Measurements from ENCODE around the gene SLC25A13.

SLC25A13 gene

DNA sequence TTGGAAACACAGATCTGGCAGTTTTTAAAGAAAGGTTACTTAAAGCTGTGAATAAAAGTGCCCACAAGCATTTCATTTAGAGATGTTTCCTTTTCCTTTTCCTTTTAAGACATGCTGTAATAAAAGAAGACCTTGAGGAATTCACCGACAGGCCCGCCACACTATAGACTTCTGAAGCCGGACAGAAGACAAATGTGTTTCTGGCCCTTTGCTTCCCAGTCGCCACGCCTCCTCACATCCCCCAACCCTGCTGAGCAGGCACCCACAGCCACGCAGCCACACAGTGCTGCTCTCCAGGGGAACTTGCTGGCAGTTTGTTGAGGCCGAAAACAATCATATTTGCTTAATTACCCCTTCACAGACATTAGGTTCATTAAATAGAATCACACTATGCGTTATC is 83.4 kb downstream of the SLC25A13 start:
- DNase-seq, result no peak

DNA sequence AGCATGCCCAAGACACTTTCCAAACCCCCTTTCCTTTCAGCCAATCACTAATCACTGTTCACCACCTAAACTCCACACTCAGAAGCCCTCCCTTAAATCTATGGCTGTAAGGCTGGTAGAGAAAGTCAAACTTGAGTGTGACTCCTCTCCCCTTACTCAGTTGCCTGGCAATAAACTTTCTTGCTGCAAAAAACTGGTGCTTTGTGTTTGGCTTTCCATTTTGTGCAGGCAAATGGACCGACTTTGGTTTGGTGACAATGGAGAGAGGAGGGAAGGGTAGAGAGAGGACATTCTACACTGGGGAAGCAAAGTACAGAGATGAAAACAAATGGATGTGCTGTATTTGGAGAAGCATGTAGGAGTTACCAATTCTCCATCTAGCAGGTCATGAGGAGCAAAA is 84.9 kb downstream of the SLC25A13 start:
- DNase-seq, result no peak

DNA sequence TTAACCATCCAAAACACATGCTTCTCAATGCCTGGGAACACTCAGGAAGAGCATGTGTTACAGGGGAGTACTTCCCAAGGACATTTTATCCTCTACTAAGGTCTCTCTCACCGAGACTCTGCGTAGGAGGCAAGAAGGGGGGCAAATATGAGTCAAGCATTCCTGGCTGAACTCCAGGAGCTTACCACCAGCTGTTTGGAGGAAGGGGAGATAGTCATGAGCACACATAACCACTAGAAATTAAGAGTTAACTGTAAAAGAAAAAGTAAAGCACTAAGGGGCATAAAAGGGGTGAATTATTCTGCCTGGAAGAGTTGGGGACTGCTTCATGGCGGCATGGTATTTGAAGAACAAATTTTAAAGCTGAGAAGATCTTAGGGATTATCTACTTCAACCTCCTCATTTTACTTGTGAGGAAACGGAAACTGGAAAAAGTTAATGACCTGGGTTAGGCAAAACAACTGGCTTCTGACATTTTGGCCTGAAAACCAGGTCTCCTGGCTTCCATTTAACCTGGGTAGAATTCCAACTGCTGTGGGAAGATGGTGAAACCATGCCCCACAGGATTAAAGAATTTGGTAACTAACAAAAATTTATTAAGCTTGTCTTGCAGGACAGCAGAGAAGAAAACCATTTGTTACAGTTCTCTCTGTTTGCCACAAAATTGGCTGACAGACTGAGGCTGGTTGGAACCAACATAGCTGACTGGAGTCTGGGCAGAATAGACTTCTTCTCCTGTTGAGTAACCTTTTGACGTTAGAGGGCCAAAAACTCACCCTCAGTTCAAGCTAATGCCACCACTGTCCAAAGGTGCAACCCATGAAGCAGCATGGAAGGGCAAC is 85.5 kb downstream of the SLC25A13 start:
- DNase-seq, result no peak

DNA sequence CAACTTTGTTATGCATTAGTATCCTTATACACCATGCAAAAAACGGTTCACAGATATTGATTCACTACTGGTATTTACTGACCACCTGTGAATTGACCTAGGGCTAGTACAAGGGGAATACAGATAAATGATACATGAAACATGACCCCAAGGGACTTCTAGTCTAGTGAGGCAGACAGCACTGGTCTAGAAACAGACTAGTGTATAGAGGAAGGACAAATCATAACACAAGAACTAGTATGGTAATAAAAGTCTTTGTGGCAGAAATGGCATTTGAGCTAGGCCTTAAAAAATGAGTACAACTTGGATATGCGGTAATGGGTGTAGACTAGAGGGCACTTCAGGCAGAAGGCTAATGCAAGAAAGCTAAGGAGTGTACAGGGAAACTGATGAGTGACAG is 86.6 kb downstream of the SLC25A13 start:
- DNase-seq, result no peak

DNA sequence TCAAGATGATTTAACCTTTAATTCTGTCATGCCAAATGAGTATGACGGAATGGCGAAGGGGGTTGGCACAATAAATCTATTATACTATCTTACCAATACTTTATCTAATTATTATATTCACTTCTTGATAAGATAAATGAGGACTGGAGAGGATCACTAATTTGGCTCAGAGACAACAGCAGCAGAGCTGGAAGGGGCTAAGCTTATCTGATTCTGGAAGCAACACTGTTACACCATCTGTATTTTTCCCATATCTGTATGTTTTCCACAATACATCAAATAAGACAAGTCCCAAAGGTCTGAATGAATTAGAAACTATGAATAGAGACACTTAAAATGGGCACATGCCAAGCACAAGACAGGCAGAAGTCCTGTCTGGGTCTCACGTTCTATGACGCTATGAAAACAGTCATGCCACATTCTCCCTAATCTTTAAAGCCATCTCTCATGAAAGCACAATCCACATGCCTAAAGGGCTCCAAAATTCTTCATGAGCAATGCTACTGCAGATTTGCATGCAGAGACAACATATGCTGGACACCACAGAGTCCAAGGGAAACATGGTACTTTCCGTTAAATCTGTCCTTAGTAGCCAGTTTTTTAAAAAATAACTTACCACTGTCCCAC is 88.3 kb downstream of the SLC25A13 start:
- no peak for DNase-seq

DNA sequence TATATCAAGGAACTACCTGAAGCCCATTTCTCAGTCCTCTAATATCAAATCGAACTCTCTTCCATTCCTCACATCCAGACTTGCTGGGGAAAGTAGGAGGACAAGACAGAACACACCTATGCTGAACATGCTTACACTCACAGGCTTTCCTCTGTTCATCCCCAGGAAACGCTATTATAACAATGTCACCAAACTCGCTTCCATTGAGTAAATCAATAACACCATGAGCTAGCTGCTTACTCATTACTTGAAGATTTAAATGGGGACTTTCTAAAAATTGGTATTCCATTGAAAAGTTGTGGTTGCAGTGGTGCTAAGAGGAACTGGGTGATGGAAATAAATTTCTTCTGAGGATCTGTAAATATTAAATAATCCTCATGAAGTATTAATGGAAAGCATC is 88.8 kb downstream of the SLC25A13 start:
- DNase-seq, result no peak

DNA sequence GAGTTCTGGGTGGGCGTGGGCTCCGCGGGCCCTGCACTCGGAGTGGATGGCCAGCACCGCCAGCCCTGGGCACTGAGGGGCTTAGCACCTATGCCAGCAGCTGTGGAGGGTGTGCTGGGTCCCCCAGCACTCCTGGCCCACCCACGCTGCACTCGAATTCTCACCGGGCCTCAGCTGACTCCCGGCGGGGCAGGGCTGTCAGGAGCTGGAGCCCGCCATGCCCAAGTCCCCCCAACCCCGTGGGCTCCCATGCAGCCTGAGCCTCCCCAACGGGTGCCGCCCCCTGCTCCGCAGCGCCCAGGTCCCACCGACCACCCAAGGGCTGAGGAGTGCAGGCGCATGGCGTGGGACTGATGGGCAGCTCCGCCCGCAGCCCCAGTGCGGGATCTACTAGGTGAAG is 93.1 kb downstream of the SLC25A13 start:
- no peak for DNase-seq

DNA sequence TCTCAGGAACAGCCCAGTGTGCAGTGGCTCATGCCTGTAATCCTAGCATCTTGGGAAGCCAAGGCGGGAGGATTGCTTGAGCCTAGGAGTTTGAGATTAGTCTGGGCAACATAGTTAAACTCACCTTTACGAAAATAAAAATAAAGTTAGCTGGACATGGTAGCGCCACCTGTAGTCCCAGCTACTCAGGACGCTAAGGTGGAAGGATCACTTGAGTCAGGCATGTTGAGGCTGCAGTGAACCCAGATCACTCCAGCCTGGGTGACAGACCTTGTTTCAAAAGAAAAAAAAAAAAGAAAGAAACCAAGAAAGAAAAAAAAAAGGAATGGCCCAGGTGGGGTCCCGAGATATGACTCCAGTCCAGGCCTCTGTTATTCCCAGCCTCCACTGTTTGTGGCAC is 96.6 kb downstream of the SLC25A13 start:
- DNase-seq, result no peak

DNA sequence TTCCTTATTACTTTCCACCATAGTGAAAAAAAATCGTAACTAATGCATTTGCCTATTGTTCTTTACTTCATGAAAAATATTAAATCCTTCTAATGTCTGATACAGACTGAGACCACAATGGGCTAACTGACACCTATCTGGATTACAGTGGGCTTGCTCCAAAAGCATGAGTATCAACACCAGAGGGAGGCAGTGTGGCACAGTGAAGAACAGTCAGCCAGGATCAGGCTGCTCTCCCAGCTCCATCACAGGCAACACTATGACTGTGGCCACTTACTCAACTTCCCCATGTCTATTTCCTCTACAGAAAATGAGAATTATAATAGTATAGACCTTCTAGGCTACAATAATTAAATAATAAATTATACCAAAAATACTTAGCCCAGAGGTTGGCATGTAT is 97.2 kb downstream of the SLC25A13 start:
- DNase-seq, result no peak

DNA sequence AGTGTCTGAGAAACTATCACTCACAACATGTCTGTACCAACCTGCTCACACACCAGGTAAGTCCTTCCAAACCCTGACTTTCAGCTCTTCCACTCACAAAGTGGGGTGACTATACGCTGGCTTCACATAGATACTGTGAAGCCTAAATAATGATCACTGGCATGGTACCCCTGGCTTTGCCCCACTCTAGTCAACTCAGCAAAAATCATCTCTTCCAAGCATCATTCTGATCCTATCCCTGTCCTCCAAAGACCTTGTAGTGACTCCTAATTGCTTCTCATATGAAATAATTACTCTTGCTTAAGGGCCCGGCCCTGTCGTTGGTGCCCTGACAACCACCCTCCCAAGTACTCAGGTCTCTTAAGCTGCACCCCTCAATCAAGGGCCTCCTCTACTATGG is 97.8 kb downstream of the SLC25A13 start:
- DNase-seq, result no peak

DNA sequence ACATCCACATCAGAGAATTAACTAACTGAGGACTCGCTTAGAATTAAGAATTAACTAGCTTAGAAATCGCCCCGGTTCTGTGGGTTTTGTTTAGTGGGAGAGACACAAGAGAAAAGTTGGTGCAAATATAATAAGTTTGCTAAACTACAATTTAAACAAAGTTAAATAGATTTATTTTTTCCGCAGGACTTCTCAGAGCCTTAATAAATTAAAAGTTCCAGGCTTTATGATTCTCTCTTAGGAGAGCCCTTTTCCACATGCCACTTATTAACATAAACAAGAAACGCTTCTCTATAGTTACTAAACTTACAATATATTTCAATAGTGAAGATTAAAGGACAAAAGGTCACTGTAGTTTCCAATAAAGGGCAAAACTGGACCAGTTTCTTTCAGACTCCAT is 100.0 kb downstream of the SLC25A13 start:
- no peak for DNase-seq

DNA sequence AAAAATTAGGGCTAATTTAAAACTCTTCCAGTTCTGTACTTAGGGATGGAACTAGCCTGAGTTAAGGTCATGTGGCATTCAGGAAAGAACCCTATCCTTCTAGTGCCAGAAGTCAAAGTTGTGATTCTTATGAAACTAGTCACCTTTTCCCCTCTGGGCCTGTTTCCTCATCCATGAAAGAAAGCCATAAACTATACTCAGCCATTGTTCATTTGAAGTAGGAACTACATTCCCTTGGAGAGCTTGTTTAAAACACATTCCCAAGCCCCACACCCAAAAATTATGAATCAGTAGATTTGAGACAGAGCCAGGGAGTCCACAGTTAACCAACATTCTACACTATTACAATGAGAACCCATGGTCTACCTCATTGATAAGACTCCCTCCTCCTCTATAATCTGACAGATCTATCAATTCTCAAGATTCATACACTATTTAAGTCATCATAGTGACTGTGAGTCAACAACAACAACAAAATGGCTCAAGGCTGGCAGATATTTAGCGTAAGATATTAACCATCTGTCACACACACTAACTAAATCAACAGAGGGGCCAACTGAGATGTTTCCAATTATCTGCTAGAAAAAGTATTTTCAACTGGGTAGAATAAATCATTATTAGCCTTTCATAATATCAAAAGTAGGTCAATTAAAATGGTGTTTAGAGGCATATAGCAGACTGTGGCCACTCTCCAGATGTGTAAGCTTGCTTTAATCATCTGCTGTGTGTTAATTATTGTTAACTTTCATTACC is 102.3 kb downstream of the SLC25A13 start:
- DNase-seq, result no peak

DNA sequence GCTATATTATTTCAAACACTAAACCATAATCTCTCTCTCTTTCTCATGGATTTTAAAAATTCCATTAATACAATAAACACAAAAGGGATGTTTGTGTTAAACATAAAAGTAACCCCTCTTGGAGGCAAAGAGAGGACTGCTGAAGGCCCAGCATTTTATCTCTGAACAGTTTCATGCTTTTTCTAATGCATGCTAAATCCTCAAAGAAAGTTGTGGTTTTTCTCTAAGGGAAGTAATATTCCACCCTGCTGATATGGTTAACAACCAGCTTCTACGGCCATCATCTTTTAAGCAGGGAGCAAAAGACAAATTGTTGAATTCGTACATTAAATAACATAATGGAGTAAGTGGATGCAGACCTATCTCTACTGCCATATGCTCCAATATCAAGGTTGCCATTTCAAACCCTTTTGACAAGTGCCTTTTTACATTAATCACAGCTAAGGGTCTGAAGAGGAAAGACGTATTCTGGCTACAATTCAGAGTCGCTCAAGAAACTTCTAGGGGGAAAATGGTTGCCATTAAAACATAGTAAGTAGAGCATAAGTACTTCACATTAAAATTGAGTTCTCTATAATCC is 103.1 kb downstream of the SLC25A13 start:
- no peak for DNase-seq

DNA sequence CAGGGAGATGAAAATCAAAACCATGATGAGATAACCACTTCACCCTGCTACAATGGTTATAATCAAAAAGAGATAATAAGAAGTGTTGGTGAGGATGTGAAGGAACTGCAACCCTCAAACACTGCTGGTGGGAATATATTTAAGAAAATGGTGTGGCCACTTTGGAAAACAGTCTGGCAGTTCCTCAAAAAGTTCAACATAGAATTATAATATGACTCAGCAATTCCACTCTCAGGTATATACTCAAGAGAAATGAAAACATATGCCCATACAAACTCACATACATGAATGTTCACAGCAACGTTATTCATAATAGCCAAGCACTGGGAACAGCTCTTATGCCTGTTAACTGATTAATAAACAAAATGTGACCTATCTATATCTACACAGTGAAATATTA is 104.8 kb downstream of the SLC25A13 start:
- DNase-seq, result no peak

DNA sequence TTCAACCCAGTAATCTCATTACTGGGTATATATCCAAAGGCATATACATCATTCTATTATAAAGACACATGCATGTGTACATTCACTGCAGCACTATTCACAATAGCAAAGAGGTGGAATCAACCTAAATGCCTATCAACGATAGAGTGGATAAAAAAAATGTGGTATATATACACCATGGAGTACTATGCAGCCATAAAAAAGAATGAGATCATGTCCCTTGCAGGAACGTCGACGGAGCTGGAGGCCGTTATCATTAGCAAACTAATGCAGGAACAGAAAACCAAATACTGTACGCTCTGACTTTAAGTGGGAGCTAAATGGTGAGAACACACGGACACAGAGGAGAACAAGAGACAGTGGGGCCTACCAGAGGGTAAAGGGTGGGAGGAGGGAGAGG is 105.5 kb downstream of the SLC25A13 start:
- DNase-seq, result no peak

DNA sequence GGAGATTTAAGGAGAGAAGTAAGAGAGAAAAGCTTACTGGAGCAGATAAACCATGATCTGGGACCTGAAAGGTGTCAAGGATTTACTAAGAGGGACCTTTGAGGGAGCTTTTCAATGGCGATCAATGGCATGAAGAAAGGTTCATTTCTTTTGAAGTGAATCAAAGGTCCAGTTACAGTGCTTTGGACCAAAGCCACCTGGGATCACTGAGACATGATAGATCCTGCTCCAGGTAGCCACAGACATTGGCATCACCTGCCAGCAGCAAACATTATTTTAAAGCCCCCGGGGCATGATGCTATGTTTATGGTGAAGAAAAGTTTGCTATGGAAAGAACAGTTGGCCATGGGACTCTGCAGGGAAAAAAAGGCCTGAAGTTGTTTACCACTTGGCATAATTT is 109.4 kb downstream of the SLC25A13 start:
- DNase-seq, result no peak

DNA sequence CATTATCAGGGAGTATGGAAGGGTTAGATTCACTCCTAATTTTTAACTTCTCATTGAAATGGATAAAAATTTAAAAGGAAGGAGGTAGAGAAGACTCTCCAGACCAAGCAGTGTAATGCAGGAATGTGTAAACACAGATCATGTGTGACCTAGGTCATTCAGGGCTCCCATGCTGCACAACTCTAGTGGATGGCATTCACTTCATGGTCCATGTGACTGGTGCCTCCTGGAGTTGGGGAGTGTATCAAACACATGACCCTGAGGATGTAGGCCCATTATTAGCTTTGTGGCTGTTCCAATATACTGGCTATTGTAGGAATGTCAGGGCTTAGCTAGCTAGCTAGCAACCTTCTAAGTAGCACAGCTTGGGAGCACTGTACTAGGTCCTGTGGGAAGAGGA is 109.9 kb downstream of the SLC25A13 start:
- no peak for DNase-seq

DNA sequence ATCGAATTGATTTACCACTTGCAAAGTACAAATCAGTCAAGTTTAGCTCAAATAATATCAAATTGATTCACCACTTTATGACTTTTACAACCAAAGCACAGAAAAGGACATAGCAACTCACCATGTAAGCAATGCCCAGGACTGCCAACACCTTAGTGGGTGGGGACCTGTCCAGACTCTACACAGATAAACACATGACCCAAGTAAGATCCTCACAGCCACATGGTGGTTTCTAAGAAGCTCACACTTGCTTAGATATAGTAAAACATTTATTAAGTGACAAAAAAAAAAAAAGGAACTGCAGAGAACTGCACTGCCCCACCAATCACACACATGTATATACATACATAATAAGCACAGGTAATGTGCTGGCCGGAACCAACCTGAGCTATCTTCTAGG is 116.2 kb downstream of the SLC25A13 start:
- no peak for DNase-seq

DNA sequence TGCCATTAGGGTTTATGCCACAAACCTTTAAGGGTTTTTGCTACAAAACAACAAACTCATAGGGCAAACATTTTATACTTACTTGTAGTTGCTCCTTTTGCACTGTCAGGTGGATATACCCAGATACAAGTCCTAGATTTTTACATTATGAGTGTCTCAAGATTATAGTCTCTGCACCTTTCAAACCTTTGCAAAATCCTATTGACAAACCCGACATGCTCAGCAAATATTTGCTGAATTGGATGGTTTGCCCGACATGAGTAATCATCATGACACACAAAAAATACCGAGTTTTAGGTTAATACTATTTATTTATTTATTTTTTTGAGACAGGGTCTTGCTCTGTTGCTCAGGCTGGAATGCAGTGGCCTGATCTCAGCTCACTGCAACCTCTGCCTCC is 117.3 kb downstream of the SLC25A13 start:
- no peak for DNase-seq

DNA sequence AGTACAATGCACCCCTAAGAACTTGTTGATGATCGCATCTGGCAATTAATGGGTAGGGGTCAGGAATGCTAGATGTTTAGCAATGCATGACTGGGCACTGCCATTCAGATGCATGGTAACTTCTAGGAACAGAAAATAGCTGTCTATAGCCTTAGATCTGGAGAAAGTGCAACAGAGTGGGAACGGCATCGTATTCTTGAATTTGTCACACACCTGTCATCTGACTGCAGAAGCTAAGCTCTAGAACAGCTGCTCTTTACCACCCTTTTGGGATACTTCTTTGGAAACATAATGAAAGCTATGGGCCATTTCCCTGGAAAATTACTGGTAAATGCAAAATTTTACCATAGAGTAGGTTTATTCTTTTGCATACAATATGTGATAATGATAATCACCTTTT is 118.1 kb downstream of the SLC25A13 start:
- DNase-seq, result no peak

DNA sequence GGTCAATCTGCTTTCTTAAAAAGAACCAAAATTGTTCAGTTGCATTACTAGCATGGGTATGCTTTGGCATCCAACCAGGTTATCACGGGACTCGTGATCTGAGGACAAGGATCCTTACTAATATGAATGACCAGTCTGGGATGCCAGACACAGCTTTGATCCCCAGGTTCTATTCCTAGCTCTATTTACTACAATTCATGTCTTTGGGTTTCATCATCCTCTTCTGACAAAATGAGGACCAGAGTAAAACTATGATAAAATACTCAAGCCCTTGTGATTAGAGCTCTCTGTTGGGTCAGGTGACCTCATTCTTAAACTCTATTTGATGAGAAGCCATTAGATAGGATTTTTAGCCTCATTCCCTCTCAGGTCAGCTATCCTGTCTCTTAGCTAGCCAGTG is 119.8 kb downstream of the SLC25A13 start:
- no peak for DNase-seq

DNA sequence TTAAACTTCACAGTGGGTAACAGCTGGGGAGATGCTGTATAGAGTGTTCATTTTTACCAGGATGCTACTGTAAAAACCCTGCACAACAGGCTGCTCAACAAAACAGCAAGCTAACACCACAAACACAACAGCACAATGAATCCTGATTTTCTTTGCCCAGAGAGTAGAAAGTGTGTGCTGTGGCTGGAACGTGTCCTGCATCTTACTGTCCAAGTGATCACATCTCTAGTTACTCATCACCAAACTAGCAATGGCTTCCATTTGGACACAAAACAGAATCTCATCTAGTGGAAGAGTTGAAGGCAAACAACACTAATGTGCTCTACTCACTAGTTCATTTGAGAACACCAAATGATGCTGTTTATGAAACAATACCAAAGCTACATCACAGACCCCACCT is 121.2 kb downstream of the SLC25A13 start:
- no peak for DNase-seq

DNA sequence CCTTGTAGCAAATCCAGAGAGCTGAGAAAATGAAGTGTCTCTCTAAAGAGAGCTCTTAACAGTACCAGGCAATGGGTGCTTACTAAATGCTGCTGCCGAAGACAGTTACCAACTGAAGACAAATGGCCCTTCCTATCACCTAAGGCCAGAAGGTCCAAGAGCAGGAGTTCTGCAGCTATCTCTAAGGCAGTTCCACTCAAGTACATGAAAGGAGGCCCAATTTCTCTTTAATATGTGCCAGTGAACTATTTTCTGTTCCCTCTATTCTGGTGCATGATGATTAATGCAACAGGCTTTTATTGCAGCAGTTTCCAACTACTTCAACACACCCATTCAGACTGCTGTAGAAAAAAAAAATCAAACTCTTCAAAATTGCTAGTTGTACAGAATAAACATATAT is 122.5 kb downstream of the SLC25A13 start:
- no peak for DNase-seq
